Measurements from ENCODE around the gene PAXX. TPM values are rescaled to one million over a fixed set of nuclear protein-coding genes. Genes with fewer than 3 reads are reported as not detected.

The PAXX gene
- total RNA-seq, 4 donors from 2014 or later, result 14.2 to 39.5 (median 18.8) TPM

DNA sequence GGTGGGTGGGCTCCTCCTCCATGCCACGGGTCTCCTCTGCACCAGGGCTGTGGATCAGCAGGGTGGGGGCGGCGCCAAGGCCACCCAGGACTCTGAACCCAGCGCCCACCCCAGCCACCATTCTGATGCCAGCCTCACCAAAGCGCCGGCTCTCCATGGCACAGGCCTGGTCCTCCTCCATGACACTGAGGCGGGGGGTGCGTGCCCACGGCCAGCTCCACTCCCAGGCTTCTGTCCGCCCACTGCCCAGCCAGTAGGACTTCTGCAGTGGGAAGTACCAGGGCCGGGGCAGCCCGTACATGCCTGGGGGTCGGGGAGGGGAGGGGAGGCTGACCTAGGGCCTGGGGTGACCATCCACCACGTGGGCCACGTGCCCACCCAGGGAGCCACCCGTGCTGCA, 24.2 kb downstream of the PAXX start:
- Histone ChIP-seq H3K4me3 (no peak overlapping the region), H3K36me3 (no peaks in the 10 kb centered on the region), H3K4me1 (no peaks in the 10 kb centered on the region), H3K9me3 (no peaks in the 10 kb centered on the region), H3K27ac (no peak overlapping the region), H3K27me3 (no peaks in the 10 kb centered on the region)
- intact Hi-C loops (cut with DNase I; ENCODE audit: low total_unique reads), result no loop called here
- TF ChIP-seq POLR2A (IDR thresholded peaks at IDR 0.05), result no peak
- TF ChIP-seq, protein P1, sequence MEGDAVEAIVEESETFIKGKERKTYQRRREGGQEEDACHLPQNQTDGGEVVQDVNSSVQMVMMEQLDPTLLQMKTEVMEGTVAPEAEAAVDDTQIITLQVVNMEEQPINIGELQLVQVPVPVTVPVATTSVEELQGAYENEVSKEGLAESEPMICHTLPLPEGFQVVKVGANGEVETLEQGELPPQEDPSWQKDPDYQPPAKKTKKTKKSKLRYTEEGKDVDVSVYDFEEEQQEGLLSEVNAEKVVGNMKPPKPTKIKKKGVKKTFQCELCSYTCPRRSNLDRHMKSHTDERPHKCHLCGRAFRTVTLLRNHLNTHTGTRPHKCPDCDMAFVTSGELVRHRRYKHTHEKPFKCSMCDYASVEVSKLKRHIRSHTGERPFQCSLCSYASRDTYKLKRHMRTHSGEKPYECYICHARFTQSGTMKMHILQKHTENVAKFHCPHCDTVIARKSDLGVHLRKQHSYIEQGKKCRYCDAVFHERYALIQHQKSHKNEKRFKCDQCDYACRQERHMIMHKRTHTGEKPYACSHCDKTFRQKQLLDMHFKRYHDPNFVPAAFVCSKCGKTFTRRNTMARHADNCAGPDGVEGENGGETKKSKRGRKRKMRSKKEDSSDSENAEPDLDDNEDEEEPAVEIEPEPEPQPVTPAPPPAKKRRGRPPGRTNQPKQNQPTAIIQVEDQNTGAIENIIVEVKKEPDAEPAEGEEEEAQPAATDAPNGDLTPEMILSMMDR (IDR thresholded peaks at IDR 0.05), result no peak
- no peak for DNase-seq

GRCh38 chr9:137017071-137017470, 24.8 kb downstream of the PAXX start:
- no peak overlapping the region for H3K4me3 ChIP-seq
- intact Hi-C loops (cut with DNase I; ENCODE audit: low total_unique reads), result no loop called here
- H3K9me3 ChIP-seq, result no peaks in the 10 kb centered on the region
- H3K36me3 ChIP-seq, result no peaks in the 10 kb centered on the region
- H3K27ac ChIP-seq, result no peak overlapping the region
- H3K27me3 ChIP-seq, result no peaks in the 10 kb centered on the region
- H3K4me1 ChIP-seq, result no peaks in the 10 kb centered on the region
- DNase-seq, result no peak
- no peak for TF ChIP-seq POLR2A (IDR thresholded peaks at IDR 0.05)
- TF ChIP-seq, protein P1 (IDR thresholded peaks at IDR 0.05), result no peak

- Histone ChIP-seq H3K27ac (no peak overlapping the region), H3K27me3 (no peaks in the 10 kb centered on the region), H3K4me3 (no peak overlapping the region), H3K36me3 (no peaks in the 10 kb centered on the region), H3K9me3 (no peaks in the 10 kb centered on the region), H3K4me1 (no peaks in the 10 kb centered on the region)
- TF ChIP-seq, protein P1 (IDR thresholded peaks at IDR 0.05), result no peak
- TF ChIP-seq POLR2A (IDR thresholded peaks at IDR 0.05), result no peak
- DNase-seq, result no peak
- intact Hi-C loops (cut with DNase I; ENCODE audit: low total_unique reads), result no loop called here
Observed at GRCh38 chr9:137017791-137018497, 25.7 kb downstream of the PAXX start.

- no peaks in the 10 kb centered on the region for H3K36me3 ChIP-seq
- no peak for DNase-seq
- no peak overlapping the region for H3K27ac ChIP-seq
- no peak overlapping the region for H3K4me3 ChIP-seq
- intact Hi-C loops (cut with DNase I; ENCODE audit: low total_unique reads), result no loop called here
- H3K27me3 ChIP-seq, result no peaks in the 10 kb centered on the region
- no peaks in the 10 kb centered on the region for H3K9me3 ChIP-seq
- H3K4me1 ChIP-seq, result no peaks in the 10 kb centered on the region
- no peak for TF ChIP-seq POLR2A (IDR thresholded peaks at IDR 0.05)
- TF ChIP-seq, protein P1 (IDR thresholded peaks at IDR 0.05), result no peak
Observed at GRCh38 chr9:137018761-137019559, 26.7 kb downstream of the PAXX start.

Data from uterus (tissue), 4 donors.